ENCODE measurements around the gene NBR1.
"Not testable (repeated sequence)": the region's sequence is repeated elsewhere in the genome, so short reads cannot be mapped to it uniquely, and the experiment has no call there.

NBR1 gene

DNA sequence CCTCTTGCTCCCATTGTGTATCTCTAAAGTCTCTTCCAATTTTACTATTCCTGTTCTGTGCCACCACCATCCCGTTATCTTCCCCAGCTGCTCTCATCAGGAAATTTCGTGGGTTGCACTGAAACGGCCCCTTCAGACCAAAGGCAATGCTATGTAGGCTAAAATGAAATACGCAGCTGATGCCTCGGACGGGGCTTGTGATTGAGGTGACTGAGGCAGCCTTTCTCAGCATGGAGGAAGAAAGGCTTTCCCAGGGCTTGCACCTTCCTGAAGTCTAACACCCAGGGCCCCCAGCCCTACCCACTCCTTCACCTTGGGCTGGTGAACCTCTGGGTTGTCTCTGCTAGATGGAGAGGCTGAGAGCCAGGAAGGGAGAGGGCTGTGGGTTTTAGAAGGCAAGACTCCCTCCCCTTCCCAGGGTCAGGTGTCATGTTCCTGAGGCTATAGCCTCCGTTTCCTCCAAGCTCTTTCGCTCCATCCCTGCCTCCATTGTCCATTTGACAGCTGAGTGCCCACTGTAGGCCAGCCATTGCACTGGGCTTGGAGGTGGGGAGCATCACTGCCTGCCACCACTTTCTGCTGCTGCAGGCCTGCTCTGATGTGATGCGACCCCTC, 49.6 kb downstream of the NBR1 start:
- TF ChIP-seq FOXK2 (IDR thresholded peaks at IDR 0.05) (no peak), ELF4 (IDR thresholded peaks at IDR 0.05) (no peak), SP1 (IDR thresholded peaks at IDR 0.05) (no peak), FOXM1 (IDR thresholded peaks at IDR 0.05; ENCODE audit: borderline replicate concordance) (no peak), ARNT (IDR thresholded peaks at IDR 0.05) (no peak), HDGF (IDR thresholded peaks at IDR 0.05; ENCODE audit: borderline replicate concordance) (no peak), NFRKB (IDR thresholded peaks at IDR 0.05) (no peak), ZNF384 (IDR thresholded peaks at IDR 0.05) (no peak), SUZ12 (IDR thresholded peaks at IDR 0.05) (no peak), CTBP1 (IDR thresholded peaks at IDR 0.05; ENCODE audit: borderline replicate concordance) (no peak), LEF1 (IDR thresholded peaks at IDR 0.05; ENCODE audit: borderline replicate concordance) (no peak), FOXA1 (IDR thresholded peaks at IDR 0.05) (no peak), L3MBTL2 (conservative IDR thresholded peaks at IDR 0.05) (no peak), TARDBP (IDR thresholded peaks at IDR 0.05) (no peak), BHLHE40 (IDR thresholded peaks at IDR 0.05; ENCODE audit: borderline replicate concordance) (no peak), PKNOX1 (IDR thresholded peaks at IDR 0.05) (no peak)
- ChIA-PET POLR2A (interaction anchor here (1.7 to 6.4 kb wide), 2 partner anchors 96 to 147 kb away, joined by 8 to 47 read pairs; no protein-coding TSS in a partner anchor), CTCF (no interaction called here)
- no peak for DNase-seq (ENCODE audit: extremely low spot score)

GRCh38 chr17:43224146-43224705, 53.2 kb downstream of the NBR1 start:
- no peak for TF ChIP-seq BHLHE40 (IDR thresholded peaks at IDR 0.05; ENCODE audit: borderline replicate concordance)
- no peak for TF ChIP-seq SUZ12 (IDR thresholded peaks at IDR 0.05)
- TF ChIP-seq FOXA1 (IDR thresholded peaks at IDR 0.05), result no peak
- no peak for TF ChIP-seq NFRKB (IDR thresholded peaks at IDR 0.05)
- no peak for TF ChIP-seq ELF4 (IDR thresholded peaks at IDR 0.05)
- TF ChIP-seq ARNT (IDR thresholded peaks at IDR 0.05), result no peak
- no peak for TF ChIP-seq ZNF384 (IDR thresholded peaks at IDR 0.05)
- POLR2A ChIA-PET, result interaction anchor here (0.6 to 1.6 kb wide), 2 partner anchors 91 to 144 kb away, joined by 3 to 6 read pairs; no protein-coding TSS in a partner anchor
- no peak for DNase-seq (ENCODE audit: extremely low spot score)
- CTCF ChIA-PET, result no interaction called here

- no peak for DNase-seq (ENCODE audit: extremely low spot score)
- ChIA-PET CTCF (no interaction called here), POLR2A (interaction anchor here (1.2 kb wide), 1 partner anchor 89 kb away, joined by 7 read pairs; no protein-coding TSS in a partner anchor)
- TF ChIP-seq TARDBP (IDR thresholded peaks at IDR 0.05) (no peak), CTBP1 (IDR thresholded peaks at IDR 0.05; ENCODE audit: borderline replicate concordance) (no peak), HDGF (IDR thresholded peaks at IDR 0.05; ENCODE audit: borderline replicate concordance) (no peak), ARNT (IDR thresholded peaks at IDR 0.05) (no peak), FOXA1 (IDR thresholded peaks at IDR 0.05) (no peak), NFRKB (IDR thresholded peaks at IDR 0.05) (no peak), SUZ12 (IDR thresholded peaks at IDR 0.05) (no peak), PKNOX1 (IDR thresholded peaks at IDR 0.05) (no peak), FOXK2 (IDR thresholded peaks at IDR 0.05) (no peak), BHLHE40 (IDR thresholded peaks at IDR 0.05; ENCODE audit: borderline replicate concordance) (no peak), SP1 (IDR thresholded peaks at IDR 0.05) (no peak), FOXM1 (IDR thresholded peaks at IDR 0.05; ENCODE audit: borderline replicate concordance) (no peak), LEF1 (IDR thresholded peaks at IDR 0.05; ENCODE audit: borderline replicate concordance) (no peak), ELF4 (IDR thresholded peaks at IDR 0.05) (no peak), ZNF384 (IDR thresholded peaks at IDR 0.05) (no peak)
Observed at GRCh38 chr17:43226393-43226792, 55.4 kb downstream of the NBR1 start.

DNA sequence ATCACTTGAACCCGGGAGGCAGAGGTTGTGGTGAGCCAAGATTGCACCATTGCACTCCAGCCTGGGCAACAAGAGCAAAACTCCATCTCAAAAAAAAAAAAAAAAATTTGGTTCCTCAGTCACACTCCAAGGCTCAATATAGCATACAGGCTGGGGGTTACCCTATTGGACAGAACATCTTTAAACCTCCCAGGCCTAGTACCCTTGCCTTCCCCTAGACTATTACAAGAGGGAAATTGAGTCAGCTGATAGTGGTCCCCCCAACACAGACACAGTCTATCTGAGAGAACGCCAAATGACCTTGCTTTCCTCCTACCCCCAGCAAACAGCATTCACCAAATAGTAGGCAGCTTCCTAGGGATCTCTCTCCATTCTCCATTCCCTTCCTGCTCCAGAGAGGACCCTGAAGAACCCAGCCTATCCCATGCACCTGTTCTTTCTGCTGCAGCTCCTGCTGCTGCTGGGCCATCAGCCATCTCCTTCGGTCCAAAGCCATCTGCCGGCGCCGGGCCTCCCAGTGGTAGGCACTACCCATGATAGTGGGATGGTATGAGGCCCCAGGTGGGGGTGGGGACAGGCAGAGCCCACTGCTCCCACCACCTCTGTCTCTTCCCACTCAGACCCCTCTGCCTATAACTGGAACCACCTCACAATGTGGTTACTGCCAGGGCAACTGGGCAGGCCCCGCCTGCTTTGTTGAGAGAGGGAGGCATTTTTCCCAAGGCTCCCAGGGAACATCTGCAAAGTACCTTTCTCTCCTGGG, 57.2 kb downstream of the NBR1 start, which contains the start of gene CCDC200:
CCDC200 (minus strand) TSS at position 604 of the 763 bp plus-strand sequence; CDS start at position 535, 69 bp downstream.
- DNase-seq (ENCODE audit: extremely low spot score); POLR2A ChIA-PET; CTCF ChIA-PET: not testable (repeated sequence)

DNA sequence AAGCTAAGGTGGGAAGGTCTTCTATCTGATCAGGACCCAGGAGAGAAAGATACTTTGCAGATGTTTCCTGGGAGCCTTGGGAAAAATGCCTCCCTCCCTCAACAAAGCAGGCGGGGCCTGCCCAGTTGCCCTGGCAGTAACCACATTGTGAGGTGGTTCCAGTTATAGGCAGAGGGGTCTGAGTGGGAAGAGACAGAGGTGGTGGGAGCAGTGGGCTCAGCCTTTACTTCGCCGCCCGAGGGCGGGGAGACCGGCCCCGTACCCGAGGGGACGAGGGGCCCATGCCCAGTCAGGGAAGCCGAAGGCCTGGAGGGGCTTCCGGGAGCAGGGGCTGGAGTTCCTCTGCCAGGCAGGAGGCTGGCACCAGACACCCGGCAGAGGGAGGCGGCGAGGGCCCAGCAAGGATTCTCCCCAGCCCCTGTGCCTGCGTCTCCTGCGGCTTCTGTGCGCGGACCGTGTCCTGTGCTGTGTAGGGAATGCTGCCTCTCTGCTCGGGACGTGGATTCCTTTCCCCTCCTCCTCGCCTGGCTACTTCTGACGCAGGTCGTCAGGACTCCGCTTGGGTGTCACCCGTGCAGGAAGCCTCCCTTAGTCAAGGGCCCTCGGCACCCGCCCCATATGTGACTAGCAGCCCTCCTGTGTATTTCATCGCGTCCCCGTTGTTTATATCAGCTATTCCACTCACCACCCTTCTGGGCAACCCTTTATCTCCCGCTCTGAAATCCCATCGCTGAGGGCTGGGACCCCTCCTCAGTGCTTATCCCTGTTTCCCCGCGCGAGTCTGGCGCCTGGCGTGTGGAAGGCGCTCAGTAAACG, 60.4 kb downstream of the NBR1 start:
- POLR2A ChIA-PET; CTCF ChIA-PET; DNase-seq (ENCODE audit: extremely low spot score): not testable (repeated sequence)

GRCh38 chr17:43232021-43232699, 61.1 kb downstream of the NBR1 start:
- POLR2A ChIA-PET; DNase-seq (ENCODE audit: extremely low spot score); CTCF ChIA-PET: not testable (repeated sequence)

DNA sequence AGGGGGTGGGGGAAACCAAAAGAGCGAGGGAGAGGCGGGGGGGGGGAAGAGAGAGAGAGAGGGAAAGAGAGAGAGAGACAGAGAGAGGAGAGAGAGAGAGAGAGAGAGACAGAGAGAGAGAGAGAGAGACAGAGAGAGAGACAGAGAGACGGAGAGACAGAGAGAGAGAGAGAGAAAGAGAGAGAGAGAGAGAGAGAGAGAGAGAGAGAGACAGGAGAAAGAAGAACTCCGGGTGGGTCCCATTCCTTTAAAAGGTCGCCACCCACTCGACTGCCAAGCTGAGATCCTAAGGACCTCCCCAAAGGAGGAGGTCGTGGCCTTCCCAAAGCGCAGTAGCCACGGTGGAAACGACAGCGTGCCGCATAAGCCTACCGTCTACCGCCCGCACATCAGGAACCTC, 62.2 kb downstream of the NBR1 start:
- POLR2A ChIA-PET; DNase-seq (ENCODE audit: extremely low spot score); CTCF ChIA-PET: not testable (repeated sequence)

- CTCF ChIA-PET; POLR2A ChIA-PET; DNase-seq (ENCODE audit: extremely low spot score): not testable (repeated sequence)
Observed at GRCh38 chr17:43233877-43234276, 62.9 kb downstream of the NBR1 start, which contains the start of gene RNU2-1. TSS of gene RNU2-1 (minus strand) at chr17:43233977.

GRCh38 chr17:43239597-43239996, 68.6 kb downstream of the NBR1 start:
- DNase-seq (ENCODE audit: extremely low spot score); POLR2A ChIA-PET; CTCF ChIA-PET: not testable (repeated sequence)

GRCh38 chr17:43240596-43241352, 69.8 kb downstream of the NBR1 start:
- CTCF ChIA-PET; POLR2A ChIA-PET; DNase-seq (ENCODE audit: extremely low spot score): not testable (repeated sequence)

Measured in HEK293T (cell line).